Right lobe of liver (tissue), 4 donors: ENCODE measurements around the gene SMARCD1.

ENCODE experiments used
- CTCF ChIP-seq, 4 donors: fragments of 200-600 bp in 3 of 4; fragments of 450-650 bp in 1 of 4; IDR thresholded peaks; one replicate each; pipeline versions ENCODE4 v1.5.1 to v1.8.0; 2016 to 2022; ENCODE audit warnings: antibody characterized with exemption in 4 of 4, mild to moderate bottlenecking in 2 of 4
- POLR2A ChIP-seq: fragments of 450-650 bp; IDR thresholded peaks from one replicate; pipeline ENCODE4 v1.6.1; 2017; ENCODE audit warnings: antibody characterized with exemption, mild to moderate bottlenecking
- donor health status: DM: no; HTN: no; CAD: no.
- donor health status: DM: no; HTN: no; CAD: no.
- donor health status: DM: no; HTN: yes; CAD: no.

DNA sequence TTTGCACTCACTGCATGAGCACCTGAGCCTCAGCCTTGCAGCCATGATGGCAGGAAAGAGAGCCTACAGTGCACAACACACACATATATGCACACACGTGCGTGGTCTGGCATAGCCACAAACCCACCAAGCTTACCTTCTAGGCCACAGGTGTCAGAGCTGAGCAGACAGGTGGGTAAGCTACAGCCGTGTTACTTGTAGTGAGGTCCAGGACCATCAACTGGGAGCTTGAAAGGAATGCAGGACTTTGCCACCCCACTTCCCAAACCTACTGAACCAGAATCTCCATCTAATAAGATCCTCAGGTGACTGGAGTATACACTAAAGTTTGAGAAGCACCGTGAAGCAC, 25.0 kb upstream of the SMARCD1 start:
- TF ChIP-seq POLR2A (no peak), CTCF (IDR thresholded peaks at IDR 0.05) (no peak)
